ENCODE data around the gene RGMA.

GRCh38 chr15:93005133-93005532, 83.9 kb downstream of the RGMA start:
- TF ChIP-seq, protein P1, sequence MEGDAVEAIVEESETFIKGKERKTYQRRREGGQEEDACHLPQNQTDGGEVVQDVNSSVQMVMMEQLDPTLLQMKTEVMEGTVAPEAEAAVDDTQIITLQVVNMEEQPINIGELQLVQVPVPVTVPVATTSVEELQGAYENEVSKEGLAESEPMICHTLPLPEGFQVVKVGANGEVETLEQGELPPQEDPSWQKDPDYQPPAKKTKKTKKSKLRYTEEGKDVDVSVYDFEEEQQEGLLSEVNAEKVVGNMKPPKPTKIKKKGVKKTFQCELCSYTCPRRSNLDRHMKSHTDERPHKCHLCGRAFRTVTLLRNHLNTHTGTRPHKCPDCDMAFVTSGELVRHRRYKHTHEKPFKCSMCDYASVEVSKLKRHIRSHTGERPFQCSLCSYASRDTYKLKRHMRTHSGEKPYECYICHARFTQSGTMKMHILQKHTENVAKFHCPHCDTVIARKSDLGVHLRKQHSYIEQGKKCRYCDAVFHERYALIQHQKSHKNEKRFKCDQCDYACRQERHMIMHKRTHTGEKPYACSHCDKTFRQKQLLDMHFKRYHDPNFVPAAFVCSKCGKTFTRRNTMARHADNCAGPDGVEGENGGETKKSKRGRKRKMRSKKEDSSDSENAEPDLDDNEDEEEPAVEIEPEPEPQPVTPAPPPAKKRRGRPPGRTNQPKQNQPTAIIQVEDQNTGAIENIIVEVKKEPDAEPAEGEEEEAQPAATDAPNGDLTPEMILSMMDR (IDR thresholded peaks at IDR 0.05) = no peak
- no peak for TF ChIP-seq POLR2A (IDR thresholded peaks at IDR 0.05)
